GM12878 (cell line): ENCODE results near the gene CAMTA2. TPM values are rescaled to one million over a fixed set of nuclear protein-coding genes. Genes with fewer than 3 reads are reported as not detected.
A peak's percentile ranks its signal among the peaks of the same experiment; 100 is the strongest.

Experiments used
- ATAC-seq: fragments of 200-7000 bp; cut with Tn5 transposase; 3 replicates; pipeline ENCODE4 v1.9.1; 2020; ENCODE audit warnings: mild to moderate bottlenecking, moderate library complexity
- BruUV-seq: library from RNA; stranded (reverse); fragments of 400-500 nt; replicated peaks from 2 replicates; lab custom pipeline; 2021; lab: Mats Ljungman, UMichigan
- CTCF ChIA-PET: fragments of 300-600 bp; sonication (Branson Sonifier 250); formaldehyde crosslinking; extraction: SDS; loops from one replicate; lab custom pipeline; 2021; ENCODE audit warnings: inconsistent platforms; lab: Yijun Ruan, JAX
- POLR2A ChIA-PET: fragments of 350-600 bp; formaldehyde crosslinking; extraction: SDS; loops from one replicate; lab custom pipeline; 2021; ENCODE audit warnings: inconsistent platforms; lab: Charles Lee
- RAD21 ChIA-PET: fragments of 300-600 bp; sonication (Branson Sonifier 250); formaldehyde crosslinking; loops from one replicate; lab custom pipeline; 2023; ENCODE audit warnings: antibody characterized with exemption; ENCODE audit not compliant: unreplicated experiment; lab: Charles Lee
- SMC1A ChIA-PET: fragments of 300-600 bp; sonication (Branson Sonifier 250); formaldehyde crosslinking; loops from one replicate; lab custom pipeline; 2023; ENCODE audit not compliant: unreplicated experiment, uncharacterized antibody; lab: Charles Lee
- DNase-seq: peaks from one replicate; pipeline ENCODE4 v3.0.0-alpha.2; 2011; ENCODE audit warnings: low read depth, low spot score
- FAIRE-seq: peaks from 3 replicates; lab custom pipeline; 2011; peaks lifted over from hg19 to GRCh38; lab: Jason Lieb, UNC
- H2AFZ ChIP-seq: 2 replicates; pipeline ENCODE4 v1.6.0; 2011; ENCODE audit warnings: low read depth, low read length, control low read depth; ENCODE audit not compliant: control insufficient read depth
- H3K27ac ChIP-seq: 2 replicates; pipeline ENCODE4 v1.5.1; 2011; ENCODE audit warnings: control low read depth; ENCODE audit not compliant: control insufficient read depth, insufficient read depth
- H3K27me3 ChIP-seq, 2 experiments: replicated peaks in 1 of 2; 2 replicates each; pipeline versions ENCODE4 v1.6.0 to v1.6.1; 2011; ENCODE audit warnings: low read length in 1 of 2; ENCODE audit not compliant: control insufficient read depth in 2 of 2, insufficient read depth in 2 of 2
- H3K36me3 ChIP-seq, 2 experiments: 2 replicates each; pipeline ENCODE4 v1.5.1; 2011; ENCODE audit warnings: low read length in 1 of 2; ENCODE audit not compliant: control insufficient read depth in 2 of 2, insufficient read depth in 2 of 2
- H3K4me1 ChIP-seq: 2 replicates; pipeline ENCODE4 v1.6.1; 2011; ENCODE audit warnings: mild to moderate bottlenecking, low read length, moderate library complexity, mixed read lengths; ENCODE audit not compliant: control insufficient read depth, insufficient read depth
- H3K4me2 ChIP-seq: 2 replicates; pipeline ENCODE4 v1.6.0; 2011; ENCODE audit warnings: control low read depth; ENCODE audit not compliant: control insufficient read depth, insufficient read depth
- H3K4me3 ChIP-seq: fragments of 200-600 bp; sonication (generic); 2 replicates; pipeline ENCODE4 v1.5.1; 2016
- H3K79me2 ChIP-seq: 2 replicates; pipeline ENCODE4 v1.6.0; 2011; ENCODE audit warnings: low read length; ENCODE audit not compliant: control insufficient read depth, insufficient read depth
- H3K9ac ChIP-seq: 2 replicates; pipeline ENCODE4 v1.8.0; 2011; ENCODE audit warnings: low read length, control low read depth, mixed read lengths; ENCODE audit not compliant: control insufficient read depth, insufficient read depth
- H3K9me3 ChIP-seq: replicated peaks from 3 replicates; pipeline ENCODE4 v1.5.1; 2011; ENCODE audit warnings: mild to moderate bottlenecking, low read length; ENCODE audit not compliant: control insufficient read depth, insufficient read depth
- H4K20me1 ChIP-seq: 2 replicates; pipeline ENCODE4 v1.6.0; 2011; ENCODE audit not compliant: control insufficient read depth, insufficient read depth
- ASH2L ChIP-seq: fragments of 300-600, 200-600 bp; sonication (generic); IDR thresholded peaks from 2 replicates; pipeline ENCODE4 v1.6.1; 2017; ENCODE audit warnings: low read depth, mild to moderate bottlenecking, borderline replicate concordance
- ATF2 ChIP-seq: IDR thresholded peaks from 2 replicates; pipeline ENCODE4 v1.6.1; 2012; ENCODE audit warnings: low read length, inconsistent platforms
- CHD1 ChIP-seq: IDR thresholded peaks from 2 replicates; pipeline ENCODE4 v1.6.1; 2012; ENCODE audit warnings: low read depth, low read length, improper control_type of control experiment
- CREB1 ChIP-seq: IDR thresholded peaks from 2 replicates; pipeline ENCODE4 v1.6.1; 2012; ENCODE audit warnings: low read depth, mild to moderate bottlenecking, inconsistent platforms
- DPF2 ChIP-seq: fragments of 450-650 bp; IDR thresholded peaks from 2 replicates; pipeline ENCODE4 v1.6.1; 2017; ENCODE audit warnings: mild to moderate bottlenecking
- EGR1 ChIP-seq, 2 experiments: IDR thresholded peaks; 1 replicate in 1 of 2; 2 replicates in 1 of 2; pipeline ENCODE4 v1.6.1; 2011 to 2012; ENCODE audit warnings: low read depth in 2 of 2, low read length in 2 of 2, borderline replicate concordance in 1 of 2, mild to moderate bottlenecking in 1 of 2, moderate library complexity in 1 of 2
- ESRRA ChIP-seq: IDR thresholded peaks from 2 replicates; pipeline ENCODE4 v1.6.1; 2012; ENCODE audit warnings: mild to moderate bottlenecking, low read length, improper control_type of control experiment
- MYC ChIP-seq: IDR thresholded peaks from 2 replicates; pipeline ENCODE4 v1.6.1; 2011; ENCODE audit warnings: mild to moderate bottlenecking, low read length, moderate library complexity, inconsistent platforms; ENCODE audit not compliant: insufficient read depth, insufficient replicate concordance, insufficient read length, severe bottlenecking
- PKNOX1 ChIP-seq: fragments of 450-650 bp; IDR thresholded peaks from 2 replicates; pipeline ENCODE4 v1.6.1; 2016; ENCODE audit warnings: mild to moderate bottlenecking
- PML ChIP-seq: IDR thresholded peaks from 2 replicates; pipeline ENCODE4 v1.6.1; 2012; ENCODE audit warnings: low read length, inconsistent platforms
- POU2F2 ChIP-seq: IDR thresholded peaks from 3 replicates; pipeline ENCODE4 v1.6.1; 2011; ENCODE audit warnings: low read depth, mild to moderate bottlenecking, low read length, borderline replicate concordance
- RCOR1 ChIP-seq: conservative IDR thresholded peaks from 2 replicates; pipeline ENCODE4 v1.6.1; 2012; ENCODE audit warnings: low read depth, low read length, improper control_type of control experiment
- SP1 ChIP-seq: IDR thresholded peaks from one replicate; pipeline ENCODE4 v1.6.1; 2011; ENCODE audit warnings: low read depth, low read length
- SREBF1 ChIP-seq: IDR thresholded peaks from 2 replicates; pipeline ENCODE4 v1.6.1; 2012; ENCODE audit warnings: mild to moderate bottlenecking, low read length
- TCF12 ChIP-seq: IDR thresholded peaks from 2 replicates; pipeline ENCODE4 v1.6.1; 2011; ENCODE audit warnings: low read depth, mild to moderate bottlenecking, low read length
- ZBED1 ChIP-seq: IDR thresholded peaks from 2 replicates; pipeline ENCODE4 v1.6.1; 2016; ENCODE audit warnings: borderline replicate concordance
- WGBS: methylation state at CpG from one replicate; pipeline ENCODE4 v1.1.6; 2016; ENCODE audit warnings: low lambda C conversion rate; ENCODE audit not compliant: insufficient replicate concordance, insufficient coverage; ENCODE audit errors: missing lambda C conversion rate; 5-methylcytosine and 5-hydroxymethylcytosine counted together
- in situ Hi-C: fragments of 300-500 bp; cut with MboI; formaldehyde crosslinking; loops from 9 replicates; pipeline ENCODE4 v1.14.3; 2018; ENCODE audit warnings: mixed read lengths
- intact Hi-C: fragments of 100-400 bp; cut with micrococcal nuclease; formaldehyde crosslinking; loops from one replicate; pipeline ENCODE4 v1.14.2; 2022; ENCODE audit not compliant: unreplicated experiment
- polyA plus RNA-seq, 11 experiments: library from polyadenylated mRNA; depleted of rRNA in 4 of 11; unstranded in 6 of 11; stranded (reverse) in 5 of 11; fragments of >200 nt; fragmentation: Nextera tagmentation in 4 of 11; fragmentation: Illumina TruSeq in 1 of 11; extraction: Ambion mirVana in 4 of 11; extraction: Trizol in 1 of 11; gene quantifications; 1 replicate in 1 of 11; 2 replicates in 10 of 11; pipeline versions ENCODE4 v1.2.1 to v1.2.3, GENCODE V29; 2011 to 2016; ENCODE audit warnings: inconsistent platforms in 2 of 11, missing spikeins in 2 of 11, low read depth in 1 of 11
- total RNA-seq, 4 experiments: library from RNA; depleted of rRNA in 3 of 4; stranded (reverse); fragments of >200 nt in 3 of 4; fragmentation: Illumina TruSeq in 1 of 4; extraction: Trizol in 1 of 4; gene quantifications; 2 replicates each; pipeline versions ENCODE4 v1.2.1 to v1.2.3, GENCODE V29; 2013 to 2021

The CAMTA2 gene
- total and polyA plus RNA-seq, 10 of the 15 experiments (the other 5 are each of a cell fraction or from before 2014, with no cell fraction given), result 0.42 to 29.3 (median 11.2) TPM

- TF ChIP-seq EGR1 (IDR thresholded peaks at IDR 0.05; ENCODE audit: borderline replicate concordance in 1 of 2, low read depth in 2 of 2, low read length in 2 of 2), result peak in 1 of 2 experiments; percentile 21; a peak in 1 of 3 replicates
- no peak for TF ChIP-seq PML
- peak; percentile 58; the same call in 2 of the 3 replicates for TF ChIP-seq POU2F2
- TF ChIP-seq ASH2L, result no peak
- TF ChIP-seq TCF12, result peak; percentile 84
- TF ChIP-seq, all 136 proteins: peak for 48
These were observed 42.1 kb downstream of the CAMTA2 start (continued) for GRCh38 chr17:4945176-4945943.

DNA sequence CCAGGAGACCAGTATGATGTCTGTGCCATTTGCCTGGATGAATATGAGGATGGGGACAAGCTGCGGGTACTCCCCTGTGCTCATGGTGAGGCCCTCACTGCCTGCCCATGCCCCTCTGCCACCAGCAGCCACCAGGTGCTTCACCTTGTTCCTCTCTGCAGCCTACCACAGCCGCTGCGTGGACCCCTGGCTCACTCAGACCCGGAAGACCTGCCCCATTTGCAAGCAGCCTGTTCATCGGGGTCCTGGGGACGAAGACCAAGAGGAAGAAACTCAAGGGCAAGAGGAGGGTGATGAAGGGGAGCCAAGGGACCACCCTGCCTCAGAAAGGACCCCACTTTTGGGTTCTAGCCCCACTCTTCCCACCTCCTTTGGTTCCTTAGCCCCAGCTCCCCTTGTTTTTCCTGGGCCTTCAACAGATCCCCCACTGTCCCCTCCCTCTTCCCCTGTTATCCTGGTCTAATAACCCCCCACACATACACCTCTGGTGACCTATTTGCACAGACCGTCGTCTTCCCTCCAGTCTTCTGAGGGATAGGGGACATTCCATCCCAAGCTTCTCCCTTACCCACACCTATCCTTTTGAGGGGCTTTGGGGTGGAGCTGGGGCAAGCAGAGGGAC lies 42.8 kb downstream of the CAMTA2 start:
- WGBS, result 2% methylated on average over 8 of the region's 8 CpGs
- H3K9ac ChIP-seq, result peak overlapping the region; percentile 100
- no peak for TF ChIP-seq SREBF1
- TF ChIP-seq CHD1, result no peak
- no peak for TF ChIP-seq DPF2
- no peak for TF ChIP-seq CREB1
- TF ChIP-seq SP1, result no peak
- no peak for TF ChIP-seq TCF12
- TF ChIP-seq ATF2, result no peak
- no peak for TF ChIP-seq MYC
- TF ChIP-seq ZBED1, result no peak
- no peak for TF ChIP-seq ESRRA
- TF ChIP-seq PKNOX1, result no peak
- TF ChIP-seq RCOR1, result 0 out of 2 replicates have a peak, but pooled peaks have one; percentile 34

More for the DNA sequence above, 42.8 kb downstream of the CAMTA2 start:
- in situ Hi-C loops, result no loop called here
- intact Hi-C loops, result loop anchor here (5.0 kb wide), 1 partner anchor 293 kb away; no protein-coding TSS in a partner anchor
- Histone ChIP-seq H3K4me3 (peak overlapping the region; percentile 96), H2AFZ (no peak overlapping the region), H3K27me3 (no peaks in the 10 kb centered on the region), H3K4me1 (peaks cover 36% of the 10 kb centered on the region), H3K79me2 (peaks cover 82% of the 10 kb centered on the region), H3K27ac (peak overlapping the region; percentile 100), H4K20me1 (peaks cover 5% of the 10 kb centered on the region), H3K36me3 (peaks cover 20 to 22% of the 10 kb centered on the region in 2 experiments), H3K4me2 (peak overlapping the region; percentile 55), H3K9me3 (no peaks in the 10 kb centered on the region)
- DNase-seq (no peak), ATAC-seq (peak; percentile 0), FAIRE-seq (no peak)
- BruUV-seq, result TSS peak; percentile 44
- RAD21 ChIA-PET, result interaction anchor here (9.8 kb wide), 1 partner anchor 21 kb away, joined by 73 read pairs; the partner anchor contains the start of gene SPAG7
- SMC1A ChIA-PET, result interaction anchor here (1.4 to 7.1 kb wide), 2 partner anchors 22 to 36 kb away, joined by 6 to 50 read pairs; partner anchors contain the start of gene SPAG7
- CTCF ChIA-PET, result interaction anchor here (0.6 kb wide), 1 partner anchor 22 kb away, joined by 3 read pairs; the partner anchor contains the start of gene SPAG7
- POLR2A ChIA-PET, result interaction anchor here (17.5 kb wide), 1 partner anchor 21 kb away, joined by 272 read pairs; the partner anchor contains the start of gene SPAG7
